ENCODE data around the gene TLE4. TPM values are rescaled to one million over a fixed set of nuclear protein-coding genes. Genes with fewer than 3 reads are reported as not detected.
A peak's percentile ranks its signal among the peaks of the same experiment; 100 is the strongest.

The TLE4 gene
- total and polyA plus RNA-seq, 10 of the 15 experiments (the other 5 are each of a cell fraction or from before 2014, with no cell fraction given) = 5.3 to 53.3 (median 23.3) TPM

DNA sequence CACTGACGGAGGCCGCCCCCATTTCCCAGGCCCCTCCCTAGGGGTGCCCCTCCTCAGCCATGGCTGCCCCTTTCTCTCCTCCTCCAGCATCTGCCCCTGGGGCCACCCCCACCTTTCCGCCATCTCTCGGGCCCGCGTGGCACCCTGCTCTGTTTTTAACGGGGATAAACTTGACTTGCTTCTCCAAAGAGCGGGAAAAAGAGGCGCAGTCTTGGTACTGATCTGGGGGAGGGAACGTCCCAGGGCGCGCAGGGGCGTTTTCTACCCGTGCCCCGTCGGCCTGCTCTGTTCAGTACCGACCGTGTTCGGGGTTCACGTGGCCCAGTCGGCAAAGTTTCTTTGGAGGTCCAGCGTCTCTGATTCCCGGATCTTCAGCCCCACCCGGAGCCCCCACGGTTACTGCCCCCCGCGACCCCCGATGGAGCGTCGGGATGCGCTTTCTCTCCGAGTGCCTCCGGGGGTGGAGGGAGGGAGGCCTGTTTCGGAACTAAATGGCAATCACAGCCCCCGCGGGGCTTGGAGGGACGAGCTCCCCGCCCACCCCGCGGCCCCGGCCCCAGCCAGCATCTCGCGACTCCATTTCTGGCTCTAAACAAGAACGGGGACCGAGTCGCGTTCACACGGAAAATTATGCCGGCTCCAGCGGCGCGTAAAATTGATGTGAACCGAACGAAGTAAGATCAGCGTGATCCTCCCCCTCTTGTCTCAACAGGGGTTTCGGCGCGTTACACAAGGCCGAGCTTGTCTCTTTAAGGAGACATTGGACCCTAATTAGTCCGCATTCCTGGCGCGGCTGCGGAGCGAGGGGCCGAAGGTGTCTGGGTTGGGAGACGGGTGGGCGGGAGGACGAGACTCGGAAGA is 1.1 kb upstream of the TLE4 start (continued):
- TF ChIP-seq, protein P1, sequence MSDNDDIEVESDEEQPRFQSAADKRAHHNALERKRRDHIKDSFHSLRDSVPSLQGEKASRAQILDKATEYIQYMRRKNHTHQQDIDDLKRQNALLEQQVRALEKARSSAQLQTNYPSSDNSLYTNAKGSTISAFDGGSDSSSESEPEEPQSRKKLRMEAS (IDR thresholded peaks at IDR 0.05; ENCODE audit: low read depth, low read length) = no peak; the same call in 1 of the 2 replicates
- TF ChIP-seq MYB (IDR thresholded peaks at IDR 0.05; ENCODE audit: borderline replicate concordance, low read depth, low read length) = no peak
- TF ChIP-seq SMAD1 (IDR thresholded peaks at IDR 0.05; ENCODE audit: low read depth, partially characterized antibody) = no peak
- peak; percentile 37; the same call in 1 of the 2 replicates for TF ChIP-seq MXI1 (IDR thresholded peaks at IDR 0.05; ENCODE audit: low read depth, low read length)
- TF ChIP-seq GATAD2B (conservative IDR thresholded peaks at IDR 0.05; ENCODE audit: low read depth) = no peak; the same call in 1 of the 2 replicates
- peak; percentile 2; the same call in 1 of the 2 replicates for TF ChIP-seq IKZF1 (conservative IDR thresholded peaks at IDR 0.05)
- TF ChIP-seq, protein P2, sequence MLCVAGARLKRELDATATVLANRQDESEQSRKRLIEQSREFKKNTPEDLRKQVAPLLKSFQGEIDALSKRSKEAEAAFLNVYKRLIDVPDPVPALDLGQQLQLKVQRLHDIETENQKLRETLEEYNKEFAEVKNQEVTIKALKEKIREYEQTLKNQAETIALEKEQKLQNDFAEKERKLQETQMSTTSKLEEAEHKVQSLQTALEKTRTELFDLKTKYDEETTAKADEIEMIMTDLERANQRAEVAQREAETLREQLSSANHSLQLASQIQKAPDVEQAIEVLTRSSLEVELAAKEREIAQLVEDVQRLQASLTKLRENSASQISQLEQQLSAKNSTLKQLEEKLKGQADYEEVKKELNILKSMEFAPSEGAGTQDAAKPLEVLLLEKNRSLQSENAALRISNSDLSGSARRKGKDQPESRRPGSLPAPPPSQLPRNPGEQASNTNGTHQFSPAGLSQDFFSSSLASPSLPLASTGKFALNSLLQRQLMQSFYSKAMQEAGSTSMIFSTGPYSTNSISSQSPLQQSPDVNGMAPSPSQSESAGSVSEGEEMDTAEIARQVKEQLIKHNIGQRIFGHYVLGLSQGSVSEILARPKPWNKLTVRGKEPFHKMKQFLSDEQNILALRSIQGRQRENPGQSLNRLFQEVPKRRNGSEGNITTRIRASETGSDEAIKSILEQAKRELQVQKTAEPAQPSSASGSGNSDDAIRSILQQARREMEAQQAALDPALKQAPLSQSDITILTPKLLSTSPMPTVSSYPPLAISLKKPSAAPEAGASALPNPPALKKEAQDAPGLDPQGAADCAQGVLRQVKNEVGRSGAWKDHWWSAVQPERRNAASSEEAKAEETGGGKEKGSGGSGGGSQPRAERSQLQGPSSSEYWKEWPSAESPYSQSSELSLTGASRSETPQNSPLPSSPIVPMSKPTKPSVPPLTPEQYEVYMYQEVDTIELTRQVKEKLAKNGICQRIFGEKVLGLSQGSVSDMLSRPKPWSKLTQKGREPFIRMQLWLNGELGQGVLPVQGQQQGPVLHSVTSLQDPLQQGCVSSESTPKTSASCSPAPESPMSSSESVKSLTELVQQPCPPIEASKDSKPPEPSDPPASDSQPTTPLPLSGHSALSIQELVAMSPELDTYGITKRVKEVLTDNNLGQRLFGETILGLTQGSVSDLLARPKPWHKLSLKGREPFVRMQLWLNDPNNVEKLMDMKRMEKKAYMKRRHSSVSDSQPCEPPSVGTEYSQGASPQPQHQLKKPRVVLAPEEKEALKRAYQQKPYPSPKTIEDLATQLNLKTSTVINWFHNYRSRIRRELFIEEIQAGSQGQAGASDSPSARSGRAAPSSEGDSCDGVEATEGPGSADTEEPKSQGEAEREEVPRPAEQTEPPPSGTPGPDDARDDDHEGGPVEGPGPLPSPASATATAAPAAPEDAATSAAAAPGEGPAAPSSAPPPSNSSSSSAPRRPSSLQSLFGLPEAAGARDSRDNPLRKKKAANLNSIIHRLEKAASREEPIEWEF (IDR thresholded peaks at IDR 0.05; ENCODE audit: insufficient replicate concordance, low read depth, low read length) = no peak
- TF ChIP-seq SMC3 (IDR thresholded peaks at IDR 0.05; ENCODE audit: borderline replicate concordance, low read length) = no peak
- TF ChIP-seq, protein P3, sequence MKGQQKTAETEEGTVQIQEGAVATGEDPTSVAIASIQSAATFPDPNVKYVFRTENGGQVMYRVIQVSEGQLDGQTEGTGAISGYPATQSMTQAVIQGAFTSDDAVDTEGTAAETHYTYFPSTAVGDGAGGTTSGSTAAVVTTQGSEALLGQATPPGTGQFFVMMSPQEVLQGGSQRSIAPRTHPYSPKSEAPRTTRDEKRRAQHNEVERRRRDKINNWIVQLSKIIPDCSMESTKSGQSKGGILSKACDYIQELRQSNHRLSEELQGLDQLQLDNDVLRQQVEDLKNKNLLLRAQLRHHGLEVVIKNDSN (IDR thresholded peaks at IDR 0.05; ENCODE audit: borderline replicate concordance, extremely low read length, insufficient read depth, low read depth, low read length) = no peak
- TF ChIP-seq KAT2A (conservative IDR thresholded peaks at IDR 0.05; ENCODE audit: control insufficient read depth, low read depth, low read length) = no peak
- TF ChIP-seq NFYB (IDR thresholded peaks at IDR 0.05; ENCODE audit: insufficient read depth, low read depth, low read length) = no peak
- TF ChIP-seq CHD1 (IDR thresholded peaks at IDR 0.05; ENCODE audit: low read depth, low read length) = no peak
- no peak for TF ChIP-seq STAT3 (IDR thresholded peaks at IDR 0.05; ENCODE audit: low read depth, low read length)
- TF ChIP-seq, protein P4, sequence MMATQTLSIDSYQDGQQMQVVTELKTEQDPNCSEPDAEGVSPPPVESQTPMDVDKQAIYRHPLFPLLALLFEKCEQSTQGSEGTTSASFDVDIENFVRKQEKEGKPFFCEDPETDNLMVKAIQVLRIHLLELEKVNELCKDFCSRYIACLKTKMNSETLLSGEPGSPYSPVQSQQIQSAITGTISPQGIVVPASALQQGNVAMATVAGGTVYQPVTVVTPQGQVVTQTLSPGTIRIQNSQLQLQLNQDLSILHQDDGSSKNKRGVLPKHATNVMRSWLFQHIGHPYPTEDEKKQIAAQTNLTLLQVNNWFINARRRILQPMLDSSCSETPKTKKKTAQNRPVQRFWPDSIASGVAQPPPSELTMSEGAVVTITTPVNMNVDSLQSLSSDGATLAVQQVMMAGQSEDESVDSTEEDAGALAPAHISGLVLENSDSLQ (IDR thresholded peaks at IDR 0.05) = no peak
- TF ChIP-seq CHD2 (IDR thresholded peaks at IDR 0.05; ENCODE audit: borderline replicate concordance, low read depth, low read length) = no peak
- TF ChIP-seq TCF12 (IDR thresholded peaks at IDR 0.05; ENCODE audit: low read depth, low read length) = no peak
- no peak for TF ChIP-seq RAD21 (IDR thresholded peaks at IDR 0.05; ENCODE audit: insufficient read depth, low read depth, low read length)
- TF ChIP-seq HCFC1 (IDR thresholded peaks at IDR 0.05; ENCODE audit: low read length) = no peak
- TF ChIP-seq NFIC (IDR thresholded peaks at IDR 0.05; ENCODE audit: low read depth, low read length) = no peak
- TF ChIP-seq RCOR1 (conservative IDR thresholded peaks at IDR 0.05; ENCODE audit: low read depth, low read length) = no peak
- no peak for TF ChIP-seq RBBP5 (conservative IDR thresholded peaks at IDR 0.05)
- TF ChIP-seq NBN (IDR thresholded peaks at IDR 0.05) = no peak
- no peak for TF ChIP-seq ZNF217 (IDR thresholded peaks at IDR 0.05)
- peak; percentile 88 for TF ChIP-seq YY1 (IDR thresholded peaks at IDR 0.05; ENCODE audit: low read depth, low read length)
